Skeletal muscle tissue (tissue), 4 donors: ENCODE measurements around the gene ARFGAP3. TPM values are rescaled to one million over a fixed set of nuclear protein-coding genes. Genes with fewer than 3 reads are reported as not detected.
"Not testable (repeated sequence)": the region's sequence is repeated elsewhere in the genome, so short reads cannot be mapped to it uniquely, and the experiment has no call there.

Experiments
- H3K27ac ChIP-seq: one replicate; pipeline ENCODE4 v1.7.0; 2013; ENCODE audit warnings: mild to moderate bottlenecking, low read depth, low read length, inconsistent platforms
- H3K27me3 ChIP-seq, 3 donors: one replicate each; pipeline ENCODE4 v1.7.0; 2013; ENCODE audit warnings: low read length in 3 of 3; ENCODE audit not compliant: control insufficient read depth in 3 of 3, insufficient read depth in 3 of 3
- H3K36me3 ChIP-seq, 3 donors: one replicate each; pipeline ENCODE4 v1.7.0; 2013; ENCODE audit warnings: low read length in 3 of 3; ENCODE audit not compliant: control insufficient read depth in 3 of 3, insufficient read depth in 3 of 3
- H3K4me1 ChIP-seq, 3 donors: one replicate each; pipeline ENCODE4 v1.7.0; 2013; ENCODE audit warnings: low read length in 3 of 3, mild to moderate bottlenecking in 3 of 3; ENCODE audit not compliant: control insufficient read depth in 3 of 3, insufficient read depth in 3 of 3
- H3K4me3 ChIP-seq, 3 donors: one replicate each; pipeline ENCODE4 v1.7.0; 2013; ENCODE audit warnings: low read length in 3 of 3
- H3K9ac ChIP-seq, 3 donors: one replicate each; pipeline ENCODE4 v1.7.0; 2013; ENCODE audit warnings: low read length in 3 of 3, mild to moderate bottlenecking in 3 of 3, moderate library complexity in 2 of 3, low read depth in 1 of 3
- H3K9me3 ChIP-seq, 3 donors: one replicate each; pipeline ENCODE4 v1.7.0; 2013; ENCODE audit warnings: low read length in 3 of 3; ENCODE audit not compliant: control insufficient read depth in 3 of 3
- total RNA-seq: library from RNA; depleted of rRNA; stranded (reverse); fragments of >200 nt; gene quantifications from one replicate; pipeline ENCODE4 v1.2.3, GENCODE V29; 2014
- donor health status: Osteomylitis.

Gene ARFGAP3
- total RNA-seq, 1 donor from 2014 or later, result 32.9 TPM

DNA sequence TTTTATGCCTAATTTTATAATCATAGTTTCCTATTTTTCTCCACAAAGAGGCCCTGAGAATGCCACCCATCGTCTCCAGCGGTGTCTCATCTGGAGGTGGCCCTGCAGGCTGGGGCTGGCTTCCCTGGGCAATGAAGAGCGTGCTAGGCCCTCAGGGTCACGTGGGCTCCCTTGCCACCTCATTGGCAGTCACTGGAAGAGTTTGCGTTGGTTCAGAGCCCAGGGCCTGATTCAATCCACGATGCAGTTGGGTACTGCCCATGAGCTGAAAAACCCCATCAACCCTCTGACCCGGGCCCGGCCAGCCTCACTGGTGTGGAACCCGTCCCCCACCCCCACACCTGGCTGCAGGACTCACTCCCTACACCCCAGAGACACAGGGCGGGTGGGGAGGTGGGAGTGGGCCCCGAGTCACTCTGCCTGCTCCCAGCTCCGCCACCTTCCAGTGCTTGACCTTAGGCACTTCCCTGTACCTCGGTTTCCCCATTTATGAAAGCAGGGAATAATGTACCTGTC, 93.0 kb downstream of the ARFGAP3 start:
- Histone ChIP-seq H3K9ac (no peak overlapping the region), H3K27me3 (no peaks in the 10 kb centered on the region), H3K27ac (no peak overlapping the region)

GRCh38 chr22:42760806-42761565, 96.1 kb downstream of the ARFGAP3 start:
- Histone ChIP-seq H3K27ac (no peak overlapping the region), H3K27me3 (peaks cover 0 to 3% (median 0%) of the 10 kb centered on the region in 3 donors), H3K4me3 (no peak overlapping the region), H3K36me3 (no peaks in the 10 kb centered on the region), H3K4me1 (no peaks in the 10 kb centered on the region), H3K9me3 (no peaks in the 10 kb centered on the region), H3K9ac (no peak overlapping the region)

More for the DNA sequence above, 93.0 kb downstream of the ARFGAP3 start:
- H3K4me1 ChIP-seq, result no peaks in the 10 kb centered on the region
- H3K36me3 ChIP-seq, result no peaks in the 10 kb centered on the region
- H3K9me3 ChIP-seq, result no peaks in the 10 kb centered on the region
- H3K4me3 ChIP-seq, result no peak overlapping the region

DNA sequence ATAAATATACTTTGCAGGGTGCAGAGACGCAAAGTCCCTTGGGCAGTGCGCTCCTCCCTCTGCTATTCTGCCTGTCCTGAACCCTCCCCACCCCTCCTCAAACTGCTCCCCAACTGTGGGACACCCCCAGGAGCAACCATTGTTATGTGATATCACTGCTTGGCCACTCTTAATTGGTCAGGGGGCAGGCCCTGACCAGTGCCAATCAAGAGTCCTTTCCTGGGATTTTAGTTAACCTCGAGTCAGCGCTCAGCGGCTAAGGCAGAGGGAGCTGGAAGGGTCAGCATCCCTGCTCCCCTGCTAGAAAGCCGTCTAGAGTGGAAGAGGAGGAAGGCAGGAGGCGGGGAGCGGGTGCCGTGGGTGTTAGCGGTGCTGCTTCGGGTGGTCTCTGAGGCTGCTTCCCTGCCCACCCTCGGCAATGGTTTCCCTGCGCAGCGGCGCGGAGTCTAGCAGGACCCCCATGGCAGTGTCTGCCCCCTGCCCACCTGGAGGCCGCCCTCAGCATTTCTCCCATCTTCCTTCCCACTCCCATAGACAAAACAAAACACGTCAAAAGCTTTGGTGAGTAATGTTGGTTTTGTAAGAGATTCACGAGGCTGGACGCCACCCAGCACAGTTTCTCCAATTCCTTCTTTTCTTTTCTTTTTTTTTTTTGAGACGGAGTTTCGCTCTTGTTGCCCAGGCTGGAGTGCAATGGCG, 98.0 kb downstream of the ARFGAP3 start:
- H3K9me3 ChIP-seq, result no peaks in the 10 kb centered on the region
- peaks cover 0 to 3% (median 0%) of the 10 kb centered on the region in 3 donors for H3K27me3 ChIP-seq
- no peaks in the 10 kb centered on the region for H3K36me3 ChIP-seq
- H3K27ac ChIP-seq, result no peak overlapping the region
- H3K9ac ChIP-seq, result no peak overlapping the region
- peaks cover 0 to 3% (median 0%) of the 10 kb centered on the region in 3 donors for H3K4me1 ChIP-seq
- no peak overlapping the region for H3K4me3 ChIP-seq

GRCh38 chr22:42755553-42755952, 101.5 kb downstream of the ARFGAP3 start:
- H3K4me3 ChIP-seq, H3K27ac ChIP-seq, H3K9ac ChIP-seq, H3K27me3 ChIP-seq, H3K9me3 ChIP-seq, H3K36me3 ChIP-seq: not testable (repeated sequence)
- H3K4me1 ChIP-seq, result peaks cover 6 to 15% (median 12%) of the 10 kb centered on the region in 3 donors

- H3K36me3 ChIP-seq, H3K4me3 ChIP-seq, H3K27ac ChIP-seq, H3K9ac ChIP-seq, H3K27me3 ChIP-seq, H3K9me3 ChIP-seq: not testable (repeated sequence)
- H3K4me1 ChIP-seq, result peaks cover 6 to 15% (median 12%) of the 10 kb centered on the region in 3 donors
These were observed 102.0 kb downstream of the ARFGAP3 start for GRCh38 chr22:42755121-42755520.

- H3K36me3 ChIP-seq, result no peaks in the 10 kb centered on the region
- H3K4me3 ChIP-seq, result no peak overlapping the region
- H3K9ac ChIP-seq, result no peak overlapping the region
- H3K27me3 ChIP-seq, result peaks cover 0 to 3% (median 0%) of the 10 kb centered on the region in 3 donors
- H3K27ac ChIP-seq, result no peak overlapping the region
- H3K9me3 ChIP-seq, result no peaks in the 10 kb centered on the region
- peaks cover 6 to 15% (median 12%) of the 10 kb centered on the region in 3 donors for H3K4me1 ChIP-seq
These were observed 102.4 kb downstream of the ARFGAP3 start for GRCh38 chr22:42754658-42755057.

DNA sequence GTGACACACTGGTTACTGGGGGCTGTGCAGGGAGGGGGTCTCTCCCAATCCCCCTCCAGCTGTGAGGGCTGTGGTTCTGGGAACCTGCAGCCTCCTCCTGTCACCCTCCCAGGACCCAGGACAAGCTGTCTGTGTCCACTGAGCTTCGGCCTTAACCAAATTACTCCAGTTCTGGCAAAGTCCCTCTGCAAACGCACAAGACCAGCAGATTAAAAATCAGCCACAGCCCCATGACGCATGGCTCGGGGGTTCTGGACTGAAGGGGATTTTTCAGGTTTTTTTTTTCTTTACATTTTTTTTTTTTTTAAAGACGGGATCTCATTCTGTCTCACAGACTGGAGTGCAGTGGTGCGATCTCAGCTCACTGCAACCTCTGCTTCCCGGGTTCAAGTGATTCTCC, 104.2 kb downstream of the ARFGAP3 start:
- H3K4me1 ChIP-seq, result peaks cover 12 to 22% (median 12%) of the 10 kb centered on the region in 3 donors
- H3K36me3 ChIP-seq, result no peaks in the 10 kb centered on the region
- peak overlapping the region; percentile 65 for H3K27ac ChIP-seq
- no peaks in the 10 kb centered on the region for H3K9me3 ChIP-seq
- H3K4me3 ChIP-seq, result no peak overlapping the region
- peaks cover 0 to 3% (median 0%) of the 10 kb centered on the region in 3 donors for H3K27me3 ChIP-seq
- H3K9ac ChIP-seq, result no peak overlapping the region

DNA sequence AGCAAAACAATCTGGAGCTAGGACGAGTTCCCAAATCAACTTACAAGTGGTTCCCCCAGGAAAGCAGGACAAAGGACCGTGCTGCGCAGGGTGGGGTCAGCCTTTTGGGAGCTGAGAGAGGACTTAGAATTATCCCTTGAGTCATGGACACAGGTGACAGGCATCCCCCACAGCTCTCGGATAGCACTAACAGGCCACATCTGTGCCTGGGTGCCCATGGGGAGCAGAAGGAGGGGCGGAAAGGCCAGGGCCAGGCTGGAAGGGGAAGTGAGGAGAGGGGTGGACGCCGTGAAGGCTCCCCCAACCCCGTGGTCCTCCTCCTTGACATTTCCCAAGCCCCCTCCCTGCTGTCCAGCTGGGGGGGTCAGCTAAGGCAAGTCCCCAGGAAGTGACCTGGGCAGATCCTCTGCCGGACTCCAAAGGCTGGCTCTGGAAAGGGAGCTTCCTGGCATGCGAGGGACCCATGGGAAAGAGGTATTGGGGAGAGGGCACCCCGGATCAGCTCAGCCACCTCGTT, 104.8 kb downstream of the ARFGAP3 start:
- H3K27ac ChIP-seq, result peak overlapping the region; percentile 65
- no peak overlapping the region for H3K4me3 ChIP-seq
- H3K4me1 ChIP-seq, result peaks cover 16 to 25% (median 16%) of the 10 kb centered on the region in 3 donors
- H3K27me3 ChIP-seq, result no peaks in the 10 kb centered on the region
- H3K9ac ChIP-seq, result peak overlapping the region in 1 of 3 donors; percentile 10
- H3K36me3 ChIP-seq, result no peaks in the 10 kb centered on the region
- no peaks in the 10 kb centered on the region for H3K9me3 ChIP-seq

GRCh38 chr22:42750421-42750820, 106.7 kb downstream of the ARFGAP3 start:
- H3K36me3 ChIP-seq, H3K9ac ChIP-seq, H3K4me3 ChIP-seq, H3K9me3 ChIP-seq, H3K27me3 ChIP-seq, H3K27ac ChIP-seq: not testable (repeated sequence)
- H3K4me1 ChIP-seq, result peaks cover 16 to 25% (median 16%) of the 10 kb centered on the region in 3 donors
